Common myeloid progenitor, CD34-positive (primary cell): Measurements from ENCODE around the gene PLPPR5.
A peak's percentile ranks its signal among the peaks of the same experiment; 100 is the strongest.

Experiments used
- CTCF ChIA-PET: fragments of 350-600 bp; sonication (Branson Sonifier 250); formaldehyde crosslinking; loops from one replicate; lab custom pipeline; 2021; ENCODE audit warnings: antibody characterized with exemption; lab: Charles Lee
- POLR2A ChIA-PET: fragments of 350-600 bp; sonication (Branson Sonifier 250); formaldehyde crosslinking; loops from one replicate; lab custom pipeline; 2021; ENCODE audit warnings: antibody characterized with exemption; lab: Charles Lee
- DNase-seq, 3 donors: peaks; one replicate each; pipeline versions ENCODE4 v3.0.0 to v3.0.0-alpha.2; 2013
- H3K27ac ChIP-seq, 2 experiments: 1 replicate in 1 of 2; 2 replicates in 1 of 2; pipeline ENCODE4 v1.7.0; 2013; ENCODE audit warnings: inconsistent platforms in 2 of 2, low read length in 2 of 2, mild to moderate bottlenecking in 2 of 2, low read depth in 1 of 2, moderate library complexity in 1 of 2; ENCODE audit not compliant: severe bottlenecking in 2 of 2, insufficient read depth in 1 of 2, poor library complexity in 1 of 2
- H3K27me3 ChIP-seq, 5 experiments: replicated peaks in 2 of 5; 1 replicate in 3 of 5; 2 replicates in 2 of 5; pipeline versions ENCODE4 v1.6.1 to v1.7.0; 2013; ENCODE audit warnings: low read length in 4 of 5, mild to moderate bottlenecking in 2 of 5, moderate library complexity in 2 of 5, inconsistent platforms in 1 of 5; ENCODE audit not compliant: insufficient read depth in 5 of 5, control insufficient read depth in 4 of 5
- H3K36me3 ChIP-seq, 4 experiments: 1 replicate in 2 of 4; 2 replicates in 2 of 4; pipeline versions ENCODE4 v1.6.1 to v1.7.0; 2013; ENCODE audit warnings: low read length in 3 of 4, control low read depth in 1 of 4, mild to moderate bottlenecking in 1 of 4; ENCODE audit not compliant: control insufficient read depth in 4 of 4, insufficient read depth in 4 of 4
- H3K4me1 ChIP-seq, 4 experiments: 1 replicate in 3 of 4; 2 replicates in 1 of 4; pipeline versions ENCODE4 v1.6.1 to v1.7.1; 2013; ENCODE audit warnings: low read length in 3 of 4, mild to moderate bottlenecking in 3 of 4, control low read depth in 1 of 4, inconsistent platforms in 1 of 4, moderate library complexity in 1 of 4; ENCODE audit not compliant: control insufficient read depth in 4 of 4, insufficient read depth in 4 of 4; ENCODE audit errors: control extremely low read depth in 1 of 4
- H3K4me3 ChIP-seq, 7 experiments: 1 replicate in 4 of 7; 2 replicates in 3 of 7; pipeline versions ENCODE4 v1.5.1 to v1.7.0; 2013; ENCODE audit warnings: mild to moderate bottlenecking in 7 of 7, low read length in 6 of 7, moderate library complexity in 6 of 7, inconsistent platforms in 2 of 7, low read depth in 2 of 7, control low read depth in 1 of 7; ENCODE audit not compliant: insufficient read depth in 4 of 7, control insufficient read depth in 1 of 7; ENCODE audit errors: extremely low read depth in 1 of 7
- H3K9me3 ChIP-seq, 5 experiments: 1 replicate in 4 of 5; 2 replicates in 1 of 5; pipeline versions ENCODE4 v1.6.1 to v1.7.1; 2013; ENCODE audit warnings: low read length in 4 of 5, mild to moderate bottlenecking in 2 of 5, inconsistent platforms in 1 of 5, low read depth in 1 of 5, moderate library complexity in 1 of 5; ENCODE audit not compliant: control insufficient read depth in 4 of 5, insufficient read depth in 2 of 5; ENCODE audit errors: control extremely low read depth in 1 of 5
- WGBS: methylation state at CpG from one replicate; pipeline ENCODE4 v1.1.5; 2013; ENCODE audit not compliant: insufficient coverage; 5-methylcytosine and 5-hydroxymethylcytosine counted together

The PLPPR5 gene

GRCh38 chr1:98949166-98949565 is 55.5 kb downstream of the PLPPR5 start:
- ChIA-PET CTCF (no interaction called here), POLR2A (no interaction called here)
- WGBS = no CpG with 5 or more reads among the region's 2 CpGs
- Histone ChIP-seq H3K4me1 (no peaks in the 10 kb centered on the region), H3K4me3 (no peak overlapping the region), H3K27ac (no peak overlapping the region), H3K9me3 (no peaks in the 10 kb centered on the region), H3K27me3 (no peaks in the 10 kb centered on the region), H3K36me3 (no peaks in the 10 kb centered on the region)
- no peak for DNase-seq

- WGBS = no CpG with 5 or more reads among the region's 3 CpGs
- ChIA-PET POLR2A (no interaction called here), CTCF (no interaction called here)
- H3K27ac ChIP-seq = no peak overlapping the region
- H3K27me3 ChIP-seq = no peaks in the 10 kb centered on the region
- H3K36me3 ChIP-seq = no peaks in the 10 kb centered on the region
- H3K9me3 ChIP-seq = no peaks in the 10 kb centered on the region
- no peak for DNase-seq
- H3K4me3 ChIP-seq = no peak overlapping the region
- no peaks in the 10 kb centered on the region for H3K4me1 ChIP-seq
These were observed 57.6 kb downstream of the PLPPR5 start for GRCh38 chr1:98947071-98947470.

- H3K4me3 ChIP-seq = no peak overlapping the region
These were observed 64.0 kb downstream of the PLPPR5 start for GRCh38 chr1:98940722-98941079.

GRCh38 chr1:98940069-98940721 is 64.5 kb downstream of the PLPPR5 start:
- Histone ChIP-seq H3K36me3 (no peaks in the 10 kb centered on the region), H3K4me1 (no peaks in the 10 kb centered on the region), H3K9me3 (no peaks in the 10 kb centered on the region), H3K27ac (no peak overlapping the region), H3K4me3 (no peak overlapping the region), H3K27me3 (no peaks in the 10 kb centered on the region)
- WGBS = 100% methylated on average over 4 of the region's 4 CpGs
- ChIA-PET CTCF (no interaction called here), POLR2A (no interaction called here)
- DNase-seq = peak in 2 of 3 donors; percentile 3

More at GRCh38 chr1:98940722-98941079, 64.0 kb downstream of the PLPPR5 start:
- CTCF ChIA-PET = no interaction called here
- Histone ChIP-seq H3K36me3 (no peaks in the 10 kb centered on the region), H3K9me3 (no peaks in the 10 kb centered on the region), H3K27me3 (no peaks in the 10 kb centered on the region), H3K27ac (no peak overlapping the region), H3K4me1 (no peaks in the 10 kb centered on the region)
- POLR2A ChIA-PET = no interaction called here
- no peak for DNase-seq
- WGBS = 85% methylated on average over 4 of the region's 4 CpGs

- Histone ChIP-seq H3K4me1 (no peaks in the 10 kb centered on the region), H3K36me3 (no peaks in the 10 kb centered on the region), H3K27me3 (no peaks in the 10 kb centered on the region), H3K27ac (no peak overlapping the region), H3K9me3 (no peaks in the 10 kb centered on the region), H3K4me3 (no peak overlapping the region)
- ChIA-PET CTCF (no interaction called here), POLR2A (no interaction called here)
- 92% methylated on average over 2 of the region's 5 CpGs for whole genome bisulfite sequencing
- no peak for DNase-seq
These were observed 65.2 kb downstream of the PLPPR5 start for GRCh38 chr1:98939471-98939870.

- no peak overlapping the region for H3K4me3 ChIP-seq
- ChIA-PET CTCF (no interaction called here), POLR2A (interaction anchor here (0.6 kb wide), 1 partner anchor 27 kb away, joined by 3 read pairs; no protein-coding TSS in a partner anchor)
- no peaks in the 10 kb centered on the region for H3K36me3 ChIP-seq
- H3K9me3 ChIP-seq = no peaks in the 10 kb centered on the region
- H3K4me1 ChIP-seq = no peaks in the 10 kb centered on the region
- H3K27me3 ChIP-seq = no peaks in the 10 kb centered on the region
- H3K27ac ChIP-seq = no peak overlapping the region
- no peak for DNase-seq
These were observed 67.3 kb downstream of the PLPPR5 start for GRCh38 chr1:98937347-98937746.

GRCh38 chr1:98932184-98932583 is 72.5 kb downstream of the PLPPR5 start:
- Histone ChIP-seq H3K4me1 (no peaks in the 10 kb centered on the region), H3K27me3 (no peaks in the 10 kb centered on the region), H3K36me3 (no peaks in the 10 kb centered on the region), H3K9me3 (no peaks in the 10 kb centered on the region), H3K4me3 (no peak overlapping the region), H3K27ac (no peak overlapping the region)
- no peak for DNase-seq
- ChIA-PET CTCF (no interaction called here), POLR2A (no interaction called here)
- 83% methylated on average over 1 of the region's 5 CpGs for WGBS
